ENCODE measurements around the gene PTGES2. TPM values are rescaled to one million over a fixed set of nuclear protein-coding genes. Genes with fewer than 3 reads are reported as not detected.

The PTGES2 gene
- total and polyA plus RNA-seq, 4 donors: 22.8 to 41.1 (median 31.5) TPM

DNA sequence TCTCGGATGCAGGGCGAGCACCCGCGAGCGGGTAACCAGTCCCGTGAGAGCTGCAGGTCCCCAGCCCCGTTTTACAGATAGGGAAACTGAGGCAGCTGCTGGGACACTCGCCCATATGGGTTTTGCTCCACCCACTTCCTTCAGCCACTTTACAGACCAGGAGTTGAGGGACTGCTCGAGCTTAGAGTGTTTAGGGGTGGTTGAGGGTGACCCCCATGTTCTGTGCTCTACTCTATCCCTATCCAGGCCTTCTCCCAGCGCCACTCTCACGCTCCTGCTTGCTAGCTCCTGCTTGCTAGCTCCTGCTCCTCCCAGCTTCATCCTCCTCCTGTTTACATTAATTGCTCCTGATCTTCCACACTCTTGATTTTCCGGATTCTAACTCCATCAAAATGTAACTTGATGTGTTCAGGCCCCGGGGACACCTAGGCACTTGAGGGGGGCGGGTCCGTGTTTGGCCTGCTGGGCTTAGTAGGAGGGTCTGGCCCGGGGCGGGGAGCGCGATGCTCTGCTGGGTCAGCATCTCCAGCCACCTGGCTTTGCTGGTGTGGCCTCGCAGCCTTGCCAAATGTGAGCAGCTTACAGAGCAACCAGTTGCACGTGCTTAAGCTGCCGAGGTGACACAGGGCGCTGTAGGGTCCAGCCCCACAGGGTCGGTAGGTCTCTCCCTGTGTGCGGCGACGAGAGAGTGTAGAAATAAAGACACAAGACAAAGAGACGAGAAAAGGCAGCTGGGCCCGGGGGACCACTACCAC, 1.5 kb upstream of the PTGES2 start:
- H3K9ac ChIP-seq (ENCODE audit: low read depth in 1 of 2, low read length in 2 of 2): peak overlapping the region; percentile 11 to 78
- peak overlapping the region; percentile 98 to 99 for H3K27ac ChIP-seq (ENCODE audit: low read depth in 1 of 2, low read length in 2 of 2)
- no peaks in the 10 kb centered on the region for H3K27me3 ChIP-seq (ENCODE audit: control insufficient read depth in 4 of 4, insufficient read depth in 4 of 4, low read length in 3 of 4)
- peak overlapping the region; percentile 88 to 96 (median 95) for H3K4me3 ChIP-seq (ENCODE audit: low read depth in 1 of 3, low read length in 3 of 3)
- peaks cover 13 to 34% (median 23%) of the 10 kb centered on the region in 4 donors for H3K4me1 ChIP-seq (ENCODE audit: control insufficient read depth in 4 of 4, insufficient read depth in 4 of 4, low read length in 3 of 4)
- H3K36me3 ChIP-seq (ENCODE audit: control insufficient read depth in 4 of 4, insufficient read depth in 3 of 4, low read depth in 1 of 4, low read length in 3 of 4): peaks cover 0 to 2% (median 2%) of the 10 kb centered on the region in 4 donors
- WGBS: 63% methylated on average over 29 of the region's 29 CpGs
- no peak for DNase-seq (ENCODE audit: low spot score)
- TF ChIP-seq, protein P1, sequence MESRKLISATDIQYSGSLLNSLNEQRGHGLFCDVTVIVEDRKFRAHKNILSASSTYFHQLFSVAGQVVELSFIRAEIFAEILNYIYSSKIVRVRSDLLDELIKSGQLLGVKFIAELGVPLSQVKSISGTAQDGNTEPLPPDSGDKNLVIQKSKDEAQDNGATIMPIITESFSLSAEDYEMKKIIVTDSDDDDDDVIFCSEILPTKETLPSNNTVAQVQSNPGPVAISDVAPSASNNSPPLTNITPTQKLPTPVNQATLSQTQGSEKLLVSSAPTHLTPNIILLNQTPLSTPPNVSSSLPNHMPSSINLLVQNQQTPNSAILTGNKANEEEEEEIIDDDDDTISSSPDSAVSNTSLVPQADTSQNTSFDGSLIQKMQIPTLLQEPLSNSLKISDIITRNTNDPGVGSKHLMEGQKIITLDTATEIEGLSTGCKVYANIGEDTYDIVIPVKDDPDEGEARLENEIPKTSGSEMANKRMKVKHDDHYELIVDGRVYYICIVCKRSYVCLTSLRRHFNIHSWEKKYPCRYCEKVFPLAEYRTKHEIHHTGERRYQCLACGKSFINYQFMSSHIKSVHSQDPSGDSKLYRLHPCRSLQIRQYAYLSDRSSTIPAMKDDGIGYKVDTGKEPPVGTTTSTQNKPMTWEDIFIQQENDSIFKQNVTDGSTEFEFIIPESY (IDR thresholded peaks at IDR 0.05): no peak
- no peak for TF ChIP-seq YY1 (IDR thresholded peaks at IDR 0.05)
- no peak for TF ChIP-seq GABPA (IDR thresholded peaks at IDR 0.05 in 1 of 2, conservative IDR thresholded peaks at IDR 0.05 in 1 of 2)
- no peak for TF ChIP-seq SP1 (IDR thresholded peaks at IDR 0.05)
- TF ChIP-seq TAF1 (conservative IDR thresholded peaks at IDR 0.05): no peak
- no peak for TF ChIP-seq HNF4A (conservative IDR thresholded peaks at IDR 0.05)
- TF ChIP-seq FOXA1 (IDR thresholded peaks at IDR 0.05): no peak
- TF ChIP-seq JUND (IDR thresholded peaks at IDR 0.05): no peak
- no peak for TF ChIP-seq HNF4G (IDR thresholded peaks at IDR 0.05)
- no peaks in the 10 kb centered on the region for H3K9me3 ChIP-seq (ENCODE audit: control insufficient read depth in 4 of 4, low read length in 3 of 4)

DNA sequence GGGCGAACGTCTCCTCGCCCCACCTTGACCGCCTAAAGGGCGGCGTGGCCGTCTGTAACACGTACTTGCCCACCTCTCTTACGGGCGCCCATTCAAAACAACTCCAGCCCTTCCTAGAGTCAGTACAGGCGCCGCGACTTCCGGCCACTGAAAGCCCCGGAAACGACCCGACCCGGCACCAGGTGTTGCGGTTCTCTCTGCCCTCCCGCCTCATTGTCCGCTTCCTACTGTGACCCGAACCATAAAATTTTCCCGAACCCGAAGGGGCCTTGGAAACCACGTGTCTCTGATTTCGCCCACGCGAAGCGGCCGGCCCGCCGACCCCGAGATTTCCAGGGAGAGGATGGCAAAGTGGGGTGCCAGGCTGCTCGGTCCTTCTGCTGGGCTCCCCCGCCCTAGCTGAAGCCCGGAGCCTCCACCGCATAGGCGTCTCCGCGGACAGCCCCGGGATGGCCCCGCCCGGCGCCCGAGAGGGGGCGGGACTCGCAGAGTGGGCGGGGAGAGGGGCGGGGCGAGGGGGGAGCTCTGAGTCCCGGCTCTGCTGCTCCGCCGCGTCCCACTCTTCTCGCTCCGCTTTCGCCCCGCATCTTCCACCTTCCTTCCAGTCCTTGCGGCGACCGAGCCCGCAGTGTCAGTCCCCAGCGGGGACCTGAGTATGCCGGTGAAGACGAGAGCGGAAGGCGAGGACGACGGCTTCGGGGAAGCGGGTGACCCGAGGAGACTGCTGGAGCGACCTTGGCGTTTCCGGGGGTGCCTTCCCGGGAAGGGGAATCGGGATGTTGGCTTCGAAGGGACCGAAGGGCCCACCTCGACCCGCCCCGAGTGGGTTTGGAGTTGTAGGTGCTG, 684 bp upstream of the PTGES2 start:
- TF ChIP-seq FOXA2 (IDR thresholded peaks at IDR 0.05) (no peak), JUND (IDR thresholded peaks at IDR 0.05) (no peak), FOXA1 (IDR thresholded peaks at IDR 0.05) (no peak), NR2F2 (IDR thresholded peaks at IDR 0.05) (no peak), TAF1 (conservative IDR thresholded peaks at IDR 0.05) (no peak), SP1 (IDR thresholded peaks at IDR 0.05) (peak; percentile 53), RAD21 (IDR thresholded peaks at IDR 0.05) (no peak), HNF4A (conservative IDR thresholded peaks at IDR 0.05) (peak in 1 of 2 donors; percentile 10), EGR1 (IDR thresholded peaks at IDR 0.05; ENCODE audit: low read depth in 2 of 2) (peak; percentile 93 to 96), HNF4G (IDR thresholded peaks at IDR 0.05) (no peak), RXRA (IDR thresholded peaks at IDR 0.05) (peak in 1 of 2 donors; percentile 44), YY1 (IDR thresholded peaks at IDR 0.05) (no peak), GABPA (IDR thresholded peaks at IDR 0.05 in 1 of 2, conservative IDR thresholded peaks at IDR 0.05 in 1 of 2) (peak; percentile 72 to 81)
- TF ChIP-seq, protein P2, sequence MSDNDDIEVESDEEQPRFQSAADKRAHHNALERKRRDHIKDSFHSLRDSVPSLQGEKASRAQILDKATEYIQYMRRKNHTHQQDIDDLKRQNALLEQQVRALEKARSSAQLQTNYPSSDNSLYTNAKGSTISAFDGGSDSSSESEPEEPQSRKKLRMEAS (IDR thresholded peaks at IDR 0.05): peak; percentile 82
- TF ChIP-seq, protein P3, sequence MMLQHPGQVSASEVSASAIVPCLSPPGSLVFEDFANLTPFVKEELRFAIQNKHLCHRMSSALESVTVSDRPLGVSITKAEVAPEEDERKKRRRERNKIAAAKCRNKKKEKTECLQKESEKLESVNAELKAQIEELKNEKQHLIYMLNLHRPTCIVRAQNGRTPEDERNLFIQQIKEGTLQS (IDR thresholded peaks at IDR 0.05): no peak
- TF ChIP-seq, protein P1 (IDR thresholded peaks at IDR 0.05): no peak
- TF ChIP-seq, protein P4, sequence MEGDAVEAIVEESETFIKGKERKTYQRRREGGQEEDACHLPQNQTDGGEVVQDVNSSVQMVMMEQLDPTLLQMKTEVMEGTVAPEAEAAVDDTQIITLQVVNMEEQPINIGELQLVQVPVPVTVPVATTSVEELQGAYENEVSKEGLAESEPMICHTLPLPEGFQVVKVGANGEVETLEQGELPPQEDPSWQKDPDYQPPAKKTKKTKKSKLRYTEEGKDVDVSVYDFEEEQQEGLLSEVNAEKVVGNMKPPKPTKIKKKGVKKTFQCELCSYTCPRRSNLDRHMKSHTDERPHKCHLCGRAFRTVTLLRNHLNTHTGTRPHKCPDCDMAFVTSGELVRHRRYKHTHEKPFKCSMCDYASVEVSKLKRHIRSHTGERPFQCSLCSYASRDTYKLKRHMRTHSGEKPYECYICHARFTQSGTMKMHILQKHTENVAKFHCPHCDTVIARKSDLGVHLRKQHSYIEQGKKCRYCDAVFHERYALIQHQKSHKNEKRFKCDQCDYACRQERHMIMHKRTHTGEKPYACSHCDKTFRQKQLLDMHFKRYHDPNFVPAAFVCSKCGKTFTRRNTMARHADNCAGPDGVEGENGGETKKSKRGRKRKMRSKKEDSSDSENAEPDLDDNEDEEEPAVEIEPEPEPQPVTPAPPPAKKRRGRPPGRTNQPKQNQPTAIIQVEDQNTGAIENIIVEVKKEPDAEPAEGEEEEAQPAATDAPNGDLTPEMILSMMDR (IDR thresholded peaks at IDR 0.05; ENCODE audit: low read depth, low read length, missing input control): no peak
- TF ChIP-seq, protein P5, sequence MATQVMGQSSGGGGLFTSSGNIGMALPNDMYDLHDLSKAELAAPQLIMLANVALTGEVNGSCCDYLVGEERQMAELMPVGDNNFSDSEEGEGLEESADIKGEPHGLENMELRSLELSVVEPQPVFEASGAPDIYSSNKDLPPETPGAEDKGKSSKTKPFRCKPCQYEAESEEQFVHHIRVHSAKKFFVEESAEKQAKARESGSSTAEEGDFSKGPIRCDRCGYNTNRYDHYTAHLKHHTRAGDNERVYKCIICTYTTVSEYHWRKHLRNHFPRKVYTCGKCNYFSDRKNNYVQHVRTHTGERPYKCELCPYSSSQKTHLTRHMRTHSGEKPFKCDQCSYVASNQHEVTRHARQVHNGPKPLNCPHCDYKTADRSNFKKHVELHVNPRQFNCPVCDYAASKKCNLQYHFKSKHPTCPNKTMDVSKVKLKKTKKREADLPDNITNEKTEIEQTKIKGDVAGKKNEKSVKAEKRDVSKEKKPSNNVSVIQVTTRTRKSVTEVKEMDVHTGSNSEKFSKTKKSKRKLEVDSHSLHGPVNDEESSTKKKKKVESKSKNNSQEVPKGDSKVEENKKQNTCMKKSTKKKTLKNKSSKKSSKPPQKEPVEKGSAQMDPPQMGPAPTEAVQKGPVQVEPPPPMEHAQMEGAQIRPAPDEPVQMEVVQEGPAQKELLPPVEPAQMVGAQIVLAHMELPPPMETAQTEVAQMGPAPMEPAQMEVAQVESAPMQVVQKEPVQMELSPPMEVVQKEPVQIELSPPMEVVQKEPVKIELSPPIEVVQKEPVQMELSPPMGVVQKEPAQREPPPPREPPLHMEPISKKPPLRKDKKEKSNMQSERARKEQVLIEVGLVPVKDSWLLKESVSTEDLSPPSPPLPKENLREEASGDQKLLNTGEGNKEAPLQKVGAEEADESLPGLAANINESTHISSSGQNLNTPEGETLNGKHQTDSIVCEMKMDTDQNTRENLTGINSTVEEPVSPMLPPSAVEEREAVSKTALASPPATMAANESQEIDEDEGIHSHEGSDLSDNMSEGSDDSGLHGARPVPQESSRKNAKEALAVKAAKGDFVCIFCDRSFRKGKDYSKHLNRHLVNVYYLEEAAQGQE (IDR thresholded peaks at IDR 0.05): no peak
- under 1% methylated on average over 82 of the region's 82 CpGs for WGBS
- Histone ChIP-seq H3K36me3 (ENCODE audit: control insufficient read depth in 4 of 4, insufficient read depth in 3 of 4, low read depth in 1 of 4, low read length in 3 of 4) (peaks cover 0 to 2% (median 2%) of the 10 kb centered on the region in 4 donors), H3K9ac (ENCODE audit: low read depth in 1 of 2, low read length in 2 of 2) (peak overlapping the region; percentile 92 to 93), H3K9me3 (ENCODE audit: control insufficient read depth in 4 of 4, low read length in 3 of 4) (no peaks in the 10 kb centered on the region), H3K4me1 (ENCODE audit: control insufficient read depth in 4 of 4, insufficient read depth in 4 of 4, low read length in 3 of 4) (peaks cover 13 to 34% (median 23%) of the 10 kb centered on the region in 4 donors), H3K27ac (ENCODE audit: low read depth in 1 of 2, low read length in 2 of 2) (peak overlapping the region; percentile 98 to 99), H3K27me3 (ENCODE audit: control insufficient read depth in 4 of 4, insufficient read depth in 4 of 4, low read length in 3 of 4) (no peaks in the 10 kb centered on the region), H3K4me3 (ENCODE audit: low read depth in 1 of 3, low read length in 3 of 3) (peak overlapping the region; percentile 88 to 96 (median 95))
- DNase-seq (ENCODE audit: low spot score): peak; percentile 90
